ENCODE results near the gene HSPBAP1.
"Not testable (repeated sequence)": the region's sequence is repeated elsewhere in the genome, so short reads cannot be mapped to it uniquely, and the experiment has no call there.

The HSPBAP1 gene

GRCh38 chr3:122730240-122730639, 63.4 kb downstream of the HSPBAP1 start:
- DNase-seq = no peak

GRCh38 chr3:122728756-122729514, 64.7 kb downstream of the HSPBAP1 start:
- DNase-seq = no peak

GRCh38 chr3:122728186-122728585, 65.4 kb downstream of the HSPBAP1 start:
- no peak for DNase-seq

GRCh38 chr3:122727766-122728165, 65.9 kb downstream of the HSPBAP1 start:
- DNase-seq = no peak

- DNase-seq = no peak
These were observed 66.3 kb downstream of the HSPBAP1 start for GRCh38 chr3:122727294-122727693.

- DNase-seq = no peak
These were observed 68.5 kb downstream of the HSPBAP1 start for GRCh38 chr3:122725106-122725505.

- no peak for DNase-seq
These were observed 74.2 kb downstream of the HSPBAP1 start for GRCh38 chr3:122719273-122719921.

- no peak for DNase-seq
These were observed 77.0 kb downstream of the HSPBAP1 start for GRCh38 chr3:122716667-122717066.

- no peak for DNase-seq
These were observed 79.4 kb downstream of the HSPBAP1 start for GRCh38 chr3:122714273-122714672.

- DNase-seq = not testable (repeated sequence)
These were observed 82.9 kb downstream of the HSPBAP1 start for GRCh38 chr3:122710616-122711251.

GRCh38 chr3:122705379-122705778, 88.3 kb downstream of the HSPBAP1 start:
- DNase-seq = no peak

GRCh38 chr3:122700193-122700592, 93.4 kb downstream of the HSPBAP1 start:
- DNase-seq = no peak

- DNase-seq = no peak
These were observed 95.5 kb downstream of the HSPBAP1 start for GRCh38 chr3:122697952-122698620.

- no peak for DNase-seq
These were observed 97.6 kb downstream of the HSPBAP1 start for GRCh38 chr3:122695927-122696561.

- DNase-seq = no peak
These were observed 98.7 kb downstream of the HSPBAP1 start for GRCh38 chr3:122694966-122695365.

GRCh38 chr3:122692674-122693073, 101.0 kb downstream of the HSPBAP1 start:
- DNase-seq = no peak

- no peak for DNase-seq
These were observed 102.4 kb downstream of the HSPBAP1 start for GRCh38 chr3:122691195-122691594.

GRCh38 chr3:122690096-122690495, 103.5 kb downstream of the HSPBAP1 start:
- no peak for DNase-seq
